GM12874 (cell line): ENCODE results near the gene RILP.

Experiments used
- TF ChIP-seq, protein P1 (sequence below): IDR thresholded peaks from 2 replicates; pipeline ENCODE4 v1.5.1; 2011; ENCODE audit warnings: low read depth, mild to moderate bottlenecking, control low read depth, low read length, moderate library complexity; ENCODE audit not compliant: insufficient read depth

RILP gene

DNA sequence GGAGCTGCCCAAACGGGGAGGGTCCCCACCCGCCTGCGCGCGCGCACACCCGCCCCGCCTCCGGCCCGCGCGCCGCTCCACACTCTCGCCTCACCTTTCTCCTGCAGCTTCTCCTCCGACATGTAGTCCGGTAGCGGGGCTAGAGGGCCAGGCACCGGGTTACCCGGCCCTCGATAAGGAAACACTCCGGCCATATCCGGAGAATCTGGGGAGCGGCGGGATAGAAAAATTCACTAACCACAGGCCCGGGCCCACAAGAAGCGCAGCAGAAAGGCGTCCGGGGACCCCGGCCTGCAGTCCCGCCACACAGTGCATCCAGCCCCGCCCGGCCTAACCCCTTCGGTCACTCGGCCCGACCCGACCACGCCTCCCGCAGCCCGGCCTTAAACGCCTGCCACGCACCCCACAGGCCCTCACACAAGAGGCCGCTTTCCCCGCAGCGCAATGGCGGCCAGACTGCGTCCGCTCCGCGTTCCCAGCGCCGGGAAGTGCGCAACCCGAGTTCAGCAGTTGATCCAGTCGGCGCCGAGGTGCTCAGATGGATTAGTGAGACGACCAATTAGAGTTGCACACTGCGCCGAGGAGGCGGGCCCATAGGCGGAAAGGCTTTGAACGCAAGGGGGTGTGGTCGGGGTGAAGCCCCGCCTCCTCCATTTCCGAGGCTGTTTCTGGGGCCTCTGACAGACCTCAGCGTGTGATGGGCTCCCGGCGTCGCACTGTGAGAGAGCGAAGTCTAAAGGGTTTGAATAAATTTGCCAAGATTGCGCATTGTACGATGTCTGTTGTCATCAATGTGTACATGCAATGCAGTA, 34.9 kb upstream of the RILP start, which contains the start of gene PRPF8:
Gene PRPF8, minus strand, starts transcription at position 490 of the 812 bp plus-strand sequence. Its CDS starts 296 bp downstream, at position 194.
- TF ChIP-seq, protein P1, sequence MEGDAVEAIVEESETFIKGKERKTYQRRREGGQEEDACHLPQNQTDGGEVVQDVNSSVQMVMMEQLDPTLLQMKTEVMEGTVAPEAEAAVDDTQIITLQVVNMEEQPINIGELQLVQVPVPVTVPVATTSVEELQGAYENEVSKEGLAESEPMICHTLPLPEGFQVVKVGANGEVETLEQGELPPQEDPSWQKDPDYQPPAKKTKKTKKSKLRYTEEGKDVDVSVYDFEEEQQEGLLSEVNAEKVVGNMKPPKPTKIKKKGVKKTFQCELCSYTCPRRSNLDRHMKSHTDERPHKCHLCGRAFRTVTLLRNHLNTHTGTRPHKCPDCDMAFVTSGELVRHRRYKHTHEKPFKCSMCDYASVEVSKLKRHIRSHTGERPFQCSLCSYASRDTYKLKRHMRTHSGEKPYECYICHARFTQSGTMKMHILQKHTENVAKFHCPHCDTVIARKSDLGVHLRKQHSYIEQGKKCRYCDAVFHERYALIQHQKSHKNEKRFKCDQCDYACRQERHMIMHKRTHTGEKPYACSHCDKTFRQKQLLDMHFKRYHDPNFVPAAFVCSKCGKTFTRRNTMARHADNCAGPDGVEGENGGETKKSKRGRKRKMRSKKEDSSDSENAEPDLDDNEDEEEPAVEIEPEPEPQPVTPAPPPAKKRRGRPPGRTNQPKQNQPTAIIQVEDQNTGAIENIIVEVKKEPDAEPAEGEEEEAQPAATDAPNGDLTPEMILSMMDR = no peak

DNA sequence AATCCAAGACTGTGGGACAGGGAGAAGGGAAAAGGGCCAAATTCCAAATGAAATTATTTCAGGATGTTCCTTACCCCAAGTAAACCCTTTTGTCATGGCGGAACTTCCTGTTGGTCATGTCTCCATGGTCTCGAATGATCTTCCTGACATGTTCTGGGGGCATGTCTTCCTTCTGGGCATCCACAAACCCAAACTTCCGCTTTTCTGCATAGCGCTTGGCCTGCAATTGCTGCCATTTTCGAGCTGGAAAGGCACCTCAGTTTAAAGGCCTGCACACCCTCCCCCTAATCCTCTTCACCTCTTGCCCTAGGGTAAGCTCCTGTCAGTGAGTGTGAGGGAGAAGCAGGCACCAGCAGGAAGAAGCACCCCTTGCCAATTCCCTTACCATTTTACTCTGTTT, 33.8 kb upstream of the RILP start:
- TF ChIP-seq, protein P1 = no peak

DNA sequence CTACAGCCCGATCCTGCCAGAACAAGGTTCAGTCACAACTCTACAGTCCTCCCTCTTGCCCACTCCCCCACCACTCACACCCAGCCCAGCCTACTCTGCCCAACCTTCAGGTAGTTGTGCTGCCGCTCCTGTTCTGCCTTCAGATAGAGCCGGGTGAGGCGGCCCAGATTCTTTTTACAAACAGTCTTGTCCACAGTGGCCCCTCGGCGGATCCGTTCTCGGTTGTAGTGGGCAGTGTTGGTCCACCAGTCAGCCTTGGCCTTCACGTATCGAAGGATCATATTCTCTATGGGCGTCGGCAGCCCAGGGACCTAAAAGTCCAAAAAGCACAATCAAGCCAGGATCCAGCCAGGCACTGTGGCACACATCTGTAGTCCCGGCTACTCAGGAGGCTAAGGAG, 26.7 kb upstream of the RILP start:
- TF ChIP-seq, protein P1 = no peak

DNA sequence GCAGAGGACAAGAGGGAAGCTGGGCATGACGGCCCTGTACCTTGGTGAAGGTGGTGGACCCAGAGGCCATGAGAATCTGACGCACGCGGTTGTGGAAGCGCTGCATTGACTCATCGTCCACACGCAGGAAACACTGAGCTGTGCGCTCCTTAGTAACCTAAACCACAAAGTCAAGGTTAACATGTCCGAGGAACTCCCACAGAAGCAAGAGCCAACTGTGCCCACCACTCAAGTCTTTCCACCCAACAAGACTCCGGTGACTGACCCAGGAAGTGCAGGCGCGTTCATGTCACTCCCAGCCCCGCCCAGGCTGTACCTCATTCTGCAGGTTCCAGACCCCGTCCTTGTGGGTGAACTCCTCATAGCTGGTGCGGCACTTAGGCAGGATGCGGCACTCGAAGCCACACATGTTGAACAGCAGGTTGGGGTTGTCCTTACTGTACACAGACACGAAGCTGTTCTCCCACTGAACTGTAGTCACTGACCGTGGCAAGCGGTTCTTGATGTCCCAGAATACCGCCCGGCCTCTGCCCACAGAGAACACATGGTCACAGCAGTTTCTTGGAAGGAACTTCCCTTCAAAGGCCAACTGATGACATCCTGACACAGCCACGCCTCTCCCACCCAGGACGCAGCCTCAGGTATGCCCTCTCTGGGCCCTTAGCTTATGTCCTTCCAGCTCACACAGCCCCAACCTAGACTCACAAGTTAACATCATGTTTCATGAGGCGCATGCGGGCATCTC, 23.5 kb upstream of the RILP start:
- TF ChIP-seq, protein P1 = no peak

DNA sequence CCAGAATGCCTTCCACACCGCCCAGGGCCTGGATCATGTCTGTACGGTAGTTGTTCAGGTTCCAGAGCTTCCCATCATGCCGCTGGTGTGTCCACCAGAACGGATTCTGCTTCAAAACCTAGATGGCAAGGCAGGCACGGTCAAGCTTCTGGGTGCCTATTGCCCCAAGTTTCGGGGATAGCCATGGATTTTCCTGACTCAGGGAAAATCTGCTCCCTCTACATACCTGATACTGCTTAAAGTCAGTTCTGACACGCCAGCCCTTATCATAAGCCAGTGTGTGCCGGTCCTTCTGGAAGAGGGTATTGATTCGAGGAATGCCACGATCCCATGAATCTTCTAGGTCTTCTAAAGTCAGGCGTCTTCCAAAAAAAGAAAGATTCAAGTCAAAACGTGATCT, 11.4 kb upstream of the RILP start:
- TF ChIP-seq, protein P1 = no peak

DNA sequence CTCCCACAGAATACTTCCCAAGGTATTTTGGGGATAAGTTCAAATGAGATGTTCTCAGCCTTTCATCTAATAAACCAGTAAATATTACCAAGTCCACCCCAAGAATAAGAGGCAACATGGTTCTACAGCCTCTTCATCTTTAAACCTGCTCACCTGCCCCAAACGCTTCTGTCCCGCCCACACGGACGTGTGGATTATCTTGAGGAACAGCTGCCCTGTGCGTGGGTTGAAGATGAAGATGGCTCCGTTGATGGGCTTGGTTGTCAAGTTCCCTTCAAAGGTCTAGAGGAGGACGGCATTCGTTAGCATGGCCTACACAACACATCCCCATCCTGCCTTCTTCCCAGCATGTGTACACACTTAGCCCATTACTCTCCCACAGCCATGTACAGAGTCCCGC, 8.4 kb upstream of the RILP start:
- TF ChIP-seq, protein P1 = no peak

DNA sequence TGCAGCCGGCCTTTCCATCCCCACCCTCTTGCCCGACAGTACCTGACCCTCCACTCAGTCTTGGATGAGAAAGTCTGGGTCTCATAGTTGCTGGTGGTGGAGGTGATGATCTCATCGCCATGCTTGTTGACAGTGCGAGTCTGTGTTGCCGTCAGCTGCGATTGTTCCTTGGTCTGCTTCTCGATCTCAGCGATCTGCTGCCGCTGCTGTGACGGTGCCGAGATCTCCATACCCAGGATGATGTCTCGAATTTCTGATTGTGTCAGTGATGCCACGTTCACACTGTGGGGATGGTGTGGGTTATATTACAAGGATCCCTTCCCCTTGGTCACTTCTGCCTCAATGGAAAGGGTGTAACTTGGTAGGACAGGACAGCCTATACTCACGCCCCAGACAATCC, 4.1 kb upstream of the RILP start:
- TF ChIP-seq, protein P1 = no peak
